A549 (cell line): ENCODE data around the gene KAT6B. TPM values are rescaled to one million over a fixed set of nuclear protein-coding genes. Genes with fewer than 3 reads are reported as not detected.
A peak's percentile ranks its signal among the peaks of the same experiment; 100 is the strongest.

ENCODE experiments used
- ATAC-seq, 2 experiments: fragments of 200-7000 bp in 1 of 2; fragments of >200 bp in 1 of 2; cut with Nextera tagmentation in 1 of 2; cut with Tn5 transposase in 1 of 2; 3 replicates each; pipeline versions ENCODE4 v1.8.0 to v1.9.1; 2018 to 2020; ENCODE audit warnings: mild to moderate bottlenecking in 1 of 2, moderate library complexity in 1 of 2
- CTCF ChIA-PET: fragments of 300-600 bp; sonication (Branson Sonifier 250); formaldehyde crosslinking; extraction: SDS; loops from one replicate; lab custom pipeline; 2021; ENCODE audit warnings: antibody characterized with exemption, inconsistent platforms; lab: Yijun Ruan, JAX
- POLR2A ChIA-PET: fragments of 350-600 bp; formaldehyde crosslinking; extraction: SDS; loops from one replicate; lab custom pipeline; 2021; ENCODE audit warnings: antibody characterized with exemption, inconsistent platforms; lab: Yijun Ruan, JAX
- DNase-seq, 2 experiments: peaks; one replicate each; pipeline versions ENCODE4 v3.0.0 to v3.0.0-alpha.2; 2011 to 2016; ENCODE audit warnings: low read depth in 1 of 2, low spot score in 1 of 2
- FAIRE-seq: peaks from 2 replicates; lab custom pipeline; 2011; peaks lifted over from hg19 to GRCh38; lab: Jason Lieb, UNC
- H3K27ac ChIP-seq, 2 experiments: fragments of >200 bp; sonication (Bioruptor Twin); formaldehyde crosslinking; 3 replicates each; pipeline ENCODE4 v1.5.1; 2016 to 2017
- H3K4me1 ChIP-seq: fragments of >200 bp; sonication (Bioruptor Twin); formaldehyde crosslinking; 3 replicates; pipeline ENCODE4 v1.6.1; 2016
- H3K4me2 ChIP-seq: fragments of >200 bp; sonication (Bioruptor Twin); formaldehyde crosslinking; 3 replicates; pipeline ENCODE4 v1.6.1; 2016
- H3K4me3 ChIP-seq: fragments of >200 bp; sonication (Bioruptor Twin); formaldehyde crosslinking; 3 replicates; pipeline ENCODE4 v1.5.1; 2016
- H3K9me3 ChIP-seq: fragments of >200 bp; sonication (Bioruptor Twin); formaldehyde crosslinking; 3 replicates; pipeline ENCODE4 v1.6.1; 2016
- ATOH8 ChIP-seq: fragments of 250-450 bp; sonication (Bioruptor Pico); IDR thresholded peaks from 2 replicates; pipeline ENCODE4 v1.5.0; 2020; ENCODE audit warnings: low read depth, mild to moderate bottlenecking, moderate library complexity
- CBX2 ChIP-seq: fragments of 200-600 bp; sonication (generic); IDR thresholded peaks from 2 replicates; pipeline ENCODE4 v1.6.1; 2016; ENCODE audit warnings: low read depth, mild to moderate bottlenecking, borderline replicate concordance
- CEBPB ChIP-seq, 2 experiments: fragments of >200 bp in 1 of 2; sonication (Bioruptor Twin) in 1 of 2; formaldehyde crosslinking in 1 of 2; IDR thresholded peaks; 2 replicates each; pipeline ENCODE4 v1.6.1; 2012 to 2016
- EHF ChIP-seq: fragments of 250-450 bp; sonication (Bioruptor Pico); IDR thresholded peaks from 2 replicates; pipeline ENCODE4 v1.5.0; 2020; ENCODE audit warnings: mild to moderate bottlenecking
- ESRRA ChIP-seq: fragments of 150-350 bp; IDR thresholded peaks from 2 replicates; pipeline ENCODE4 v1.6.1; 2014; ENCODE audit warnings: mild to moderate bottlenecking, low read length, borderline replicate concordance
- FOSB ChIP-seq: fragments of 250-450 bp; sonication (Bioruptor Pico); IDR thresholded peaks from 2 replicates; pipeline ENCODE4 v1.5.0; 2020; ENCODE audit warnings: mild to moderate bottlenecking, moderate library complexity
- FOSL2 ChIP-seq, 2 experiments: fragments of 450-650 bp in 1 of 2; fragments of >200 bp in 1 of 2; sonication (Bioruptor Twin) in 1 of 2; formaldehyde crosslinking; IDR thresholded peaks; 2 replicates each; pipeline versions ENCODE4 v1.5.0 to v1.6.1; 2016 to 2020; ENCODE audit warnings: mild to moderate bottlenecking in 1 of 2, moderate library complexity in 1 of 2
- FOXS1 ChIP-seq: fragments of 250-450 bp; sonication (Bioruptor Pico); IDR thresholded peaks from 2 replicates; pipeline ENCODE4 v1.5.0; 2020; ENCODE audit warnings: mild to moderate bottlenecking, moderate library complexity
- HES2 ChIP-seq: fragments of >200 bp; sonication (Bioruptor Twin); formaldehyde crosslinking; IDR thresholded peaks from 2 replicates; pipeline ENCODE4 v1.6.1; 2016
- HEYL ChIP-seq: fragments of 250-450 bp; sonication (Bioruptor Pico); IDR thresholded peaks from 2 replicates; pipeline ENCODE4 v1.8.0; 2021; ENCODE audit warnings: mild to moderate bottlenecking, moderate library complexity
- HMGXB4 ChIP-seq: fragments of 250-450 bp; sonication (Bioruptor Pico); IDR thresholded peaks from 2 replicates; pipeline ENCODE4 v1.5.0; 2021; ENCODE audit warnings: mild to moderate bottlenecking, moderate library complexity, borderline replicate concordance
- KDM5A ChIP-seq: fragments of 200-600 bp; sonication (generic); IDR thresholded peaks from 2 replicates; pipeline ENCODE4 v1.6.1; 2016; ENCODE audit warnings: antibody characterized with exemption, mild to moderate bottlenecking
- MAFK ChIP-seq: fragments of 450-650 bp; IDR thresholded peaks from 2 replicates; pipeline ENCODE4 v1.6.1; 2014; ENCODE audit not compliant: partially characterized antibody
- MAX ChIP-seq: IDR thresholded peaks from 2 replicates; pipeline ENCODE4 v1.6.1; 2012
- NR3C1 ChIP-seq: fragments of >200 bp; sonication (Bioruptor Twin); formaldehyde crosslinking; IDR thresholded peaks from 3 replicates; pipeline ENCODE4 v1.6.1; 2017
- PBX3 ChIP-seq: IDR thresholded peaks from 2 replicates; pipeline ENCODE4 v1.6.1; 2012
- RARB ChIP-seq: fragments of 250-450 bp; sonication (Bioruptor Pico); IDR thresholded peaks from 2 replicates; pipeline ENCODE4 v1.8.0; 2021; ENCODE audit warnings: mild to moderate bottlenecking, moderate library complexity
- SMC3 ChIP-seq: fragments of >200 bp; sonication (Bioruptor Twin); formaldehyde crosslinking; IDR thresholded peaks from 3 replicates; pipeline ENCODE4 v1.6.1; 2018; ENCODE audit warnings: inconsistent platforms
- ZFP36 ChIP-seq: fragments of 450-650 bp; IDR thresholded peaks from 2 replicates; pipeline ENCODE4 v1.6.1; 2014; ENCODE audit warnings: borderline replicate concordance; ENCODE audit not compliant: partially characterized antibody
- WGBS: methylation state at CpG from one replicate; pipeline ENCODE4 v1.1.6; 2017; ENCODE audit errors: missing lambda C conversion rate; 5-methylcytosine and 5-hydroxymethylcytosine counted together
- polyA plus RNA-seq, 4 experiments: library from polyadenylated mRNA; depleted of rRNA in 3 of 4; stranded (reverse); fragments of >200 nt; fragmentation: RNase III in 1 of 4; extraction: RNeasy Plus Mini Kit Qiagen cat#74134 plus additional on column Dnase treatment in 1 of 4; gene quantifications; 2 replicates in 3 of 4; 3 replicates in 1 of 4; pipeline ENCODE4 v1.2.3, GENCODE V29; 2011 to 2017

The KAT6B gene
- polyA plus RNA-seq, 2 of the 4 experiments (the other 2 are of a cell fraction) = 5.6 to 5.7 TPM

- TF ChIP-seq HMGXB4 (CRISPR knock-in tag) (no peak), ZFP36 (no peak), MAX (no peak), SMC3 (no peak), CEBPB (IDR thresholded peaks at IDR 0.05) (no peak), KDM5A (no peak), FOXS1 (CRISPR knock-in tag) (no peak), FOSB (CRISPR knock-in tag) (no peak), NR3C1 (no peak)
Measured at GRCh38 chr10:74821501-74821900, 4.9 kb upstream of the KAT6B start (continued).

GRCh38 chr10:74822101-74822500 is 4.3 kb upstream of the KAT6B start:
- POLR2A ChIA-PET = no interaction called here
- FAIRE-seq (no peak), DNase-seq (no peak), ATAC-seq (no peak)
- H3K27ac ChIP-seq = no peak overlapping the region
- 11% methylated on average over 2 of the region's 2 CpGs for WGBS
- CTCF ChIA-PET = interaction anchor here (0.6 to 1.7 kb wide), 3 partner anchors 9 to 632 kb away, joined by 3 to 6 read pairs (median 4); partner anchors contain the start of gene COMTD1
- no peak overlapping the region for H3K4me3 ChIP-seq
- peaks cover 6% of the 10 kb centered on the region; the same call in 2 of the 3 replicates for H3K9me3 ChIP-seq
- peak overlapping the region; percentile 15; the same call in 2 of the 3 replicates for H3K4me2 ChIP-seq
- TF ChIP-seq NR3C1 (no peak), HES2 (no peak), PBX3 (no peak)
- peaks cover 20% of the 10 kb centered on the region for H3K4me1 ChIP-seq

- H3K27ac ChIP-seq = no peak overlapping the region
- H3K9me3 ChIP-seq = peaks cover 2% of the 10 kb centered on the region; the same call in 2 of the 3 replicates
- H3K4me3 ChIP-seq = no peak overlapping the region
- ATAC-seq (no peak), DNase-seq (no peak), FAIRE-seq (no peak)
- WGBS = 78% methylated on average over 3 of the region's 3 CpGs
- CTCF ChIA-PET = interaction anchor here (0.6 to 1.7 kb wide), 4 partner anchors 9 to 632 kb away, joined by 3 to 6 read pairs (median 4); partner anchors contain the start of gene COMTD1
- 0 out of 3 replicates have a peak overlapping the region, but pooled peaks have one; percentile 15 for H3K4me2 ChIP-seq
- no peak for TF ChIP-seq HMGXB4 (CRISPR knock-in tag)
- no peak for TF ChIP-seq KDM5A
- no peak for TF ChIP-seq HES2
- TF ChIP-seq ATOH8 (CRISPR knock-in tag) = no peak
- TF ChIP-seq EHF = no peak
- no peak for TF ChIP-seq FOSL2 (IDR thresholded peaks at IDR 0.05)
- TF ChIP-seq FOSL2 (CRISPR knock-in tag; IDR thresholded peaks at IDR 0.05) = no peak
- no peak for TF ChIP-seq HEYL (CRISPR knock-in tag)
- TF ChIP-seq RARB (CRISPR knock-in tag) = no peak
- no peak for TF ChIP-seq CBX2
- no peak for TF ChIP-seq ESRRA
- no peak for TF ChIP-seq MAFK
- POLR2A ChIA-PET = no interaction called here
- H3K4me1 ChIP-seq = peaks cover 23% of the 10 kb centered on the region
Measured at GRCh38 chr10:74822521-74823089, 3.8 kb upstream of the KAT6B start.
